Caco-2 (cell line): ENCODE data around the gene A1BG. TPM values are rescaled to one million over a fixed set of nuclear protein-coding genes. Genes with fewer than 3 reads are reported as not detected.

Experiments used
- BruUV-seq: library from RNA; stranded (reverse); fragments of 400-500 nt; replicated peaks from 2 replicates; lab custom pipeline; 2021; lab: Mats Ljungman, UMichigan
- CTCF ChIA-PET: fragments of 300-600 bp; sonication (Branson Sonifier 250); formaldehyde crosslinking; loops from one replicate; lab custom pipeline; 2022; ENCODE audit warnings: antibody characterized with exemption; lab: Charles Lee
- POLR2A ChIA-PET: fragments of 300-600 bp; sonication (Branson Sonifier 250); formaldehyde crosslinking; loops from one replicate; lab custom pipeline; 2022; ENCODE audit warnings: antibody characterized with exemption; lab: Charles Lee
- DNase-seq, 2 experiments: peaks; one replicate each; pipeline versions ENCODE4 v3.0.0 to v3.0.0-alpha.2; 2020 to 2022
- H3K27me3 ChIP-seq: replicated peaks from 2 replicates; pipeline ENCODE4 v1.6.0; 2011; ENCODE audit warnings: low read length; ENCODE audit not compliant: control insufficient read depth, insufficient read depth
- H3K36me3 ChIP-seq: 2 replicates; pipeline ENCODE4 v1.5.1; 2011; ENCODE audit warnings: low read length; ENCODE audit not compliant: control insufficient read depth, insufficient read depth
- H3K4me1 ChIP-seq: fragments of 250-450 bp; sonication (Bioruptor Pico); 2 replicates; pipeline ENCODE4 v1.5.1; 2020; ENCODE audit warnings: mild to moderate bottlenecking
- H3K4me3 ChIP-seq: 2 replicates; pipeline ENCODE4 v1.5.1; 2011; ENCODE audit warnings: low read depth, mild to moderate bottlenecking, control low read depth, low read length
- H3K9me3 ChIP-seq: fragments of 250-450 bp; sonication (Bioruptor Pico); 2 replicates; pipeline ENCODE4 v1.5.1; 2020; ENCODE audit warnings: mild to moderate bottlenecking, moderate library complexity
- H3K27ac Mint-ChIP-seq: one replicate; pipeline ENCODE4 v1.8.0; 2022; ENCODE audit warnings: mixed read lengths; ENCODE audit not compliant: unreplicated experiment
- H3K27me3 Mint-ChIP-seq: one replicate; pipeline ENCODE4 v1.8.0; 2022; ENCODE audit warnings: mixed read lengths; ENCODE audit not compliant: insufficient read depth, unreplicated experiment
- H3K36me3 Mint-ChIP-seq: one replicate; pipeline ENCODE4 v1.8.0; 2022; ENCODE audit warnings: mild to moderate bottlenecking, mixed read lengths; ENCODE audit not compliant: insufficient read depth, unreplicated experiment
- H3K4me1 Mint-ChIP-seq: one replicate; pipeline ENCODE4 v1.8.0; 2022; ENCODE audit warnings: low read depth, mixed read lengths; ENCODE audit not compliant: unreplicated experiment
- H3K4me3 Mint-ChIP-seq: one replicate; pipeline ENCODE4 v1.8.0; 2022; ENCODE audit warnings: mild to moderate bottlenecking, moderate library complexity, mixed read lengths; ENCODE audit not compliant: unreplicated experiment
- H3K9me3 Mint-ChIP-seq: one replicate; pipeline ENCODE4 v1.8.0; 2022; ENCODE audit warnings: mixed read lengths; ENCODE audit not compliant: unreplicated experiment
- CTCF ChIP-seq, 2 experiments: fragments of 200-600 bp in 1 of 2; IDR thresholded peaks; 1 replicate in 1 of 2; 2 replicates in 1 of 2; pipeline versions ENCODE4 v1.5.1 to v1.8.0; 2011 to 2022; ENCODE audit warnings: antibody characterized with exemption in 1 of 2, control low read depth in 1 of 2, inconsistent platforms in 1 of 2, low read depth in 1 of 2, low read length in 1 of 2, mild to moderate bottlenecking in 1 of 2, moderate library complexity in 1 of 2; ENCODE audit not compliant: insufficient read depth in 1 of 2, severe bottlenecking in 1 of 2, unreplicated experiment in 1 of 2
- intact Hi-C: fragments of 100-400 bp; cut with micrococcal nuclease; formaldehyde crosslinking; loops from one replicate; pipeline ENCODE4 v1.10.0; 2022; ENCODE audit not compliant: unreplicated experiment
- total RNA-seq: library from RNA; stranded (reverse); gene quantifications from 2 replicates; pipeline ENCODE4 v1.2.3, GENCODE V29; 2022

The A1BG gene
- total RNA-seq, 1 experiment from 2014 or later, result 2.8 TPM

GRCh38 chr19:58374200-58374599 is 20.9 kb upstream of the A1BG start:
- no peak overlapping the region for H3K4me3 Mint-ChIP-seq
- H3K27me3 ChIP-seq, result no peaks in the 10 kb centered on the region
- H3K4me3 ChIP-seq, result no peak overlapping the region
- H3K9me3 Mint-ChIP-seq, result no peaks in the 10 kb centered on the region
- intact Hi-C loops, result no loop called here
- no peak for TF ChIP-seq CTCF (IDR thresholded peaks at IDR 0.05; ENCODE audit: insufficient read depth in 1 of 2, low read depth in 1 of 2, low read length in 1 of 2, severe bottlenecking in 1 of 2, unreplicated experiment in 1 of 2)
- BruUV-seq, result no TSS peak
- DNase-seq, result no peak
- no peaks in the 10 kb centered on the region for H3K27me3 Mint-ChIP-seq
- H3K36me3 Mint-ChIP-seq, result peaks cover 4% of the 10 kb centered on the region
- H3K36me3 ChIP-seq, result no peaks in the 10 kb centered on the region
- CTCF ChIA-PET, result interaction anchor here (1.8 kb wide), 1 partner anchor 12 kb away, joined by 4 read pairs; the partner anchor contains the start of gene ZNF497
- POLR2A ChIA-PET, result no interaction called here
- no peaks in the 10 kb centered on the region for H3K4me1 Mint-ChIP-seq
- H3K9me3 ChIP-seq, result no peaks in the 10 kb centered on the region
- no peaks in the 10 kb centered on the region for H3K4me1 ChIP-seq
- H3K27ac Mint-ChIP-seq, result no peak overlapping the region

- no peaks in the 10 kb centered on the region for H3K27me3 ChIP-seq
- Mint-ChIP-seq H3K4me1 (no peaks in the 10 kb centered on the region), H3K4me3 (no peak overlapping the region), H3K36me3 (peaks cover 6% of the 10 kb centered on the region), H3K9me3 (no peaks in the 10 kb centered on the region), H3K27me3 (no peaks in the 10 kb centered on the region), H3K27ac (no peak overlapping the region)
- H3K4me3 ChIP-seq, result no peak overlapping the region
- peak in 1 of 2 experiments; percentile 26 for DNase-seq
- TF ChIP-seq CTCF (IDR thresholded peaks at IDR 0.05; ENCODE audit: insufficient read depth in 1 of 2, low read depth in 1 of 2, low read length in 1 of 2, severe bottlenecking in 1 of 2, unreplicated experiment in 1 of 2), result peak; percentile 39 to 45
- no peaks in the 10 kb centered on the region for H3K9me3 ChIP-seq
- H3K36me3 ChIP-seq, result no peaks in the 10 kb centered on the region
- ChIA-PET CTCF (interaction anchor here (1.8 kb wide), 1 partner anchor 10 kb away, joined by 4 read pairs; the partner anchor contains the start of gene ZNF497), POLR2A (interaction anchor here (1.0 kb wide), 1 partner anchor 10 kb away, joined by 4 read pairs; the partner anchor contains the start of gene ZNF497)
- intact Hi-C loops, result loop anchor here (2.0 kb wide), 1 partner anchor 46 kb away; the partner anchor contains the start of gene ZSCAN22
- BruUV-seq, result no TSS peak
- no peaks in the 10 kb centered on the region for H3K4me1 ChIP-seq
Measured at GRCh38 chr19:58372311-58373133, 19.2 kb upstream of the A1BG start.

GRCh38 chr19:58368561-58369360 is 15.5 kb upstream of the A1BG start:
- Histone ChIP-seq H3K4me3 (no peak overlapping the region), H3K4me1 (no peaks in the 10 kb centered on the region), H3K36me3 (no peaks in the 10 kb centered on the region), H3K27me3 (no peaks in the 10 kb centered on the region), H3K9me3 (no peaks in the 10 kb centered on the region)
- H3K27ac Mint-ChIP-seq, result peak overlapping the region; percentile 66
- CTCF ChIA-PET, result no interaction called here
- no peaks in the 10 kb centered on the region for H3K4me1 Mint-ChIP-seq
- BruUV-seq, result no TSS peak
- intact Hi-C loops, result no loop called here
- no peak for TF ChIP-seq CTCF (IDR thresholded peaks at IDR 0.05; ENCODE audit: insufficient read depth in 1 of 2, low read depth in 1 of 2, low read length in 1 of 2, severe bottlenecking in 1 of 2, unreplicated experiment in 1 of 2)
- no peaks in the 10 kb centered on the region for H3K27me3 Mint-ChIP-seq
- POLR2A ChIA-PET, result no interaction called here
- H3K36me3 Mint-ChIP-seq, result peaks cover 6% of the 10 kb centered on the region
- H3K4me3 Mint-ChIP-seq, result no peak overlapping the region
- no peak for DNase-seq
- H3K9me3 Mint-ChIP-seq, result no peaks in the 10 kb centered on the region
